ENCODE measurements around the gene VAPB. TPM values are rescaled to one million over a fixed set of nuclear protein-coding genes. Genes with fewer than 3 reads are reported as not detected.

The VAPB gene
- total RNA-seq, 1 donor from 2014 or later: 53.8 TPM

DNA sequence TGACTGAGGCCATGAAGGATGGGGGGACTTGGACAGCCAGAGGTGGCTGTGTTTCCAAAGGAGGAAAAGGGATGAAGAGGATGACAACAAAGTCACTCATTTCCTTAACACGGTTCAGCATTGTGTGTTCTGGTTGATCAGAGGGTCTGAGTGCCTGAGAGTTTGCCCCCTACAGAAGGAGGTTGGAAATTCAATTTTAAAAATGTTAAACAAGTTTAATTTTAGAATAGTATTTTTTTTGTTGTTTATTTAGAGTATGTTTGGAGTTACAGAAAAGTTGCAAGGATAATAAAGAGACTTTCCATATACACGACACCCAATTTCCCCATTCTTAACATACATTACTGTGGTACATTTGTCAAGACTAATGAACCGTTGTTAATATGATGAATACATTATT is 10.3 kb upstream of the VAPB start:
- DNase-seq (ENCODE audit: low spot score, unreplicated experiment): no peak
- TF ChIP-seq, protein P1, sequence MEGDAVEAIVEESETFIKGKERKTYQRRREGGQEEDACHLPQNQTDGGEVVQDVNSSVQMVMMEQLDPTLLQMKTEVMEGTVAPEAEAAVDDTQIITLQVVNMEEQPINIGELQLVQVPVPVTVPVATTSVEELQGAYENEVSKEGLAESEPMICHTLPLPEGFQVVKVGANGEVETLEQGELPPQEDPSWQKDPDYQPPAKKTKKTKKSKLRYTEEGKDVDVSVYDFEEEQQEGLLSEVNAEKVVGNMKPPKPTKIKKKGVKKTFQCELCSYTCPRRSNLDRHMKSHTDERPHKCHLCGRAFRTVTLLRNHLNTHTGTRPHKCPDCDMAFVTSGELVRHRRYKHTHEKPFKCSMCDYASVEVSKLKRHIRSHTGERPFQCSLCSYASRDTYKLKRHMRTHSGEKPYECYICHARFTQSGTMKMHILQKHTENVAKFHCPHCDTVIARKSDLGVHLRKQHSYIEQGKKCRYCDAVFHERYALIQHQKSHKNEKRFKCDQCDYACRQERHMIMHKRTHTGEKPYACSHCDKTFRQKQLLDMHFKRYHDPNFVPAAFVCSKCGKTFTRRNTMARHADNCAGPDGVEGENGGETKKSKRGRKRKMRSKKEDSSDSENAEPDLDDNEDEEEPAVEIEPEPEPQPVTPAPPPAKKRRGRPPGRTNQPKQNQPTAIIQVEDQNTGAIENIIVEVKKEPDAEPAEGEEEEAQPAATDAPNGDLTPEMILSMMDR (IDR thresholded peaks at IDR 0.05; ENCODE audit: unreplicated experiment): no peak
- Mint-ChIP-seq H3K27me3 (peaks cover 18% of the 10 kb centered on the region), H3K4me1 (ENCODE audit: low read depth) (peaks cover 3% of the 10 kb centered on the region), H3K4me3 (ENCODE audit: low read depth) (no peak overlapping the region), H3K27ac (no peak overlapping the region), H3K36me3 (ENCODE audit: insufficient read depth) (no peaks in the 10 kb centered on the region), H3K9me3 (ENCODE audit: low read depth) (peaks cover 9% of the 10 kb centered on the region)

DNA sequence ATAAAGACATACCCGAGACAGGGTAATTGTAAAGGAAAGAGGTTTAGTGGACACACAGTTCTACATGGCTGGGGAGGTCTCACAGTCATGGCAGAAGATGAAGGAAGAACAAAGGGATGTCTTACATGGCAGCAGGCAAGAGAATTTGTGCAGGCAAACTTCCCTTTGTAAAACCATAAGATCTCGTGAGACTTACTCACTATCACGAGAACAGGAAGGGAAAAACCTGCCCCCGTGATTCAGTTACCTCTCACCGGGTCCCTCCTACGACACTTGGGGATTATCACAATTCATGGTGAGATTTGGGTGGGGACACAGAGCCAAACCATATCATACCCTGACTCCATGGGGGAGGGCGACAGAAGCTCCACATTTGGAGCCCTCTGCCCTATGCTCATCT is 7.4 kb upstream of the VAPB start:
- no peak for DNase-seq (ENCODE audit: low spot score, unreplicated experiment)
- Mint-ChIP-seq H3K4me3 (ENCODE audit: low read depth) (no peak overlapping the region), H3K9me3 (ENCODE audit: low read depth) (peaks cover 9% of the 10 kb centered on the region), H3K27ac (no peak overlapping the region), H3K4me1 (ENCODE audit: low read depth) (no peaks in the 10 kb centered on the region), H3K36me3 (ENCODE audit: insufficient read depth) (no peaks in the 10 kb centered on the region), H3K27me3 (peaks cover 4% of the 10 kb centered on the region)
- TF ChIP-seq, protein P1 (IDR thresholded peaks at IDR 0.05; ENCODE audit: unreplicated experiment): no peak

DNA sequence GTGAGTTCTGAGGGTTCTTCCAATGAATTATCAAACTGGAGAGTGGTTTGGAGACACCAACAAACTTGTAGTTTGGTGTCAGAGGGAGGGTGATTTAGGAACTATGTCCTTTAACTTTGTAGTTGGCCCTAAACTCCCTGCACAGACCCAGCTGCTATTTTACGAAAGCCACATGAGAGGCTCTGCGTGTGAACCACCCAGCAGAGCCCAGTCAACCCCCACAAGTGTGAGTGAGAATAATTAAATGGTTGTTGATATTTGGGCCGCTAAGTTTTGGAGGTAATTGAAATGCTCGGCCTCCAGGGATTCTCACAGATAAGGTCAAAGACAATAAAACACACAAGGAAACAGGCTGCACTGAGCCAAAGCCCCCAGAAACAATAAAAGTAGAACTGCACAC is 6.9 kb upstream of the VAPB start:
- Mint-ChIP-seq H3K27me3 (peaks cover 3% of the 10 kb centered on the region), H3K36me3 (ENCODE audit: insufficient read depth) (no peaks in the 10 kb centered on the region), H3K9me3 (ENCODE audit: low read depth) (peaks cover 9% of the 10 kb centered on the region), H3K27ac (no peak overlapping the region), H3K4me1 (ENCODE audit: low read depth) (no peaks in the 10 kb centered on the region), H3K4me3 (ENCODE audit: low read depth) (no peak overlapping the region)
- DNase-seq (ENCODE audit: low spot score, unreplicated experiment): no peak
- TF ChIP-seq, protein P1 (IDR thresholded peaks at IDR 0.05; ENCODE audit: unreplicated experiment): no peak

DNA sequence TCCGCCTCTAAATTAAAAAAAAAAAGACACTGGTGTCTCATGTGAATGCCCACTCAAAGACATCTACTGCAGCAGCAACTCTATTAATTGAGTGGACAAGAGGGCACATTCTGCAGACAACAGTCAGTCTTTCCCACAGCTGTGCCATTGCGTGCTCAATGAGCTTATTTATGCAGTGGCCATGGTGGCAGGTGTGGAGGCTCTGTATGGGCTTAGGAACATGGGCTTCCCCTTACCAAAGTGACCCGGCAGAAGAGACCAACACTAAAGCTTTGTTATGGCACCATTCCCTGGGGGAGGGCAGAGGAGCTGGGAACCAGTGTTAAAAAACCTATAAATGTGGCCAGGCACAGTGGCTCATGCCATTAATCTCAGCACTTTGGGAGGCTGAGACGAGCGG is 4.2 kb upstream of the VAPB start:
- Mint-ChIP-seq H3K4me3 (ENCODE audit: low read depth) (no peak overlapping the region), H3K36me3 (ENCODE audit: insufficient read depth) (no peaks in the 10 kb centered on the region), H3K27ac (no peak overlapping the region), H3K4me1 (ENCODE audit: low read depth) (peaks cover 2% of the 10 kb centered on the region), H3K27me3 (no peaks in the 10 kb centered on the region), H3K9me3 (ENCODE audit: low read depth) (peaks cover 9% of the 10 kb centered on the region)
- no peak for DNase-seq (ENCODE audit: low spot score, unreplicated experiment)
- TF ChIP-seq, protein P1 (IDR thresholded peaks at IDR 0.05; ENCODE audit: unreplicated experiment): no peak

DNA sequence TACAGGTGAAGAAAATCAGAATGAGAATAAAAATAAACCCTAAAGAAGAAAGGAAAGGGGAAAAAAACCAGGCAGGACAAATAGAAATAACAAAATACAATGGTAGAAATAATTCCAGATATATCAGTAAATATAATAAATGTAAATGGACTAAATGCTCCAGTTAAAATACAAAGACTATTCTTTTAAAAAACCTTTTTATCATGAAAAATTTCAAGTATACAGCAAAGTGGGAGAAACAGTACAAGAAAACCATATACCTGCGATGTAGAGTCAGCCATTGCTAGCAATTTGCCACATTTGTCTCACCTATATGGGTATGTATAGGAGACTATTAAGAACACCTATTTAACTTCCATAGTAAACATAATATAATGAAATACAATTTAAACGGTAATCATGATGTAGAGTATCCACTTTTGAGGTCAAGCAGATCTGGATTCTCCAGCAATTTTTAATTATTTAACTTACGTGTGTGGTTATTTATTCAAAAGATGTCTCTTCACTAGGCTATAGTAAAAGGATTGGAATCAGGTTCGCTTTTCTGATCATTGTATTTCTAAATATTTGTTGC is 914 bp upstream of the VAPB start:
- H3K4me1 Mint-ChIP-seq (ENCODE audit: low read depth): peaks cover 17% of the 10 kb centered on the region
- H3K27me3 Mint-ChIP-seq: no peaks in the 10 kb centered on the region
- peak overlapping the region; percentile 37 for H3K4me3 Mint-ChIP-seq (ENCODE audit: low read depth)
- TF ChIP-seq, protein P1 (IDR thresholded peaks at IDR 0.05; ENCODE audit: unreplicated experiment): no peak
- peak overlapping the region; percentile 24 for H3K27ac Mint-ChIP-seq
- no peaks in the 10 kb centered on the region for H3K9me3 Mint-ChIP-seq (ENCODE audit: low read depth)
- peaks cover 8% of the 10 kb centered on the region for H3K36me3 Mint-ChIP-seq (ENCODE audit: insufficient read depth)
- DNase-seq (ENCODE audit: low spot score, unreplicated experiment): no peak

Measured in progenitor cell of endocrine pancreas (in vitro differentiated cells).